ENCODE results near the gene MC1R.

Gene MC1R

GRCh38 chr16:89938175-89938885 is 19.7 kb downstream of the MC1R start:
- no peak for TF ChIP-seq CTCF (IDR thresholded peaks at IDR 0.05; ENCODE audit: insufficient read depth, low read depth, low read length, missing control alignments)
- H3K4me3 ChIP-seq (ENCODE audit: low read depth, low read length): no peak overlapping the region
- no peak for DNase-seq (ENCODE audit: low read depth)

- peak; percentile 72 for DNase-seq (ENCODE audit: low read depth)
- no peak overlapping the region for H3K4me3 ChIP-seq (ENCODE audit: low read depth, low read length)
- no peak for TF ChIP-seq CTCF (IDR thresholded peaks at IDR 0.05; ENCODE audit: insufficient read depth, low read depth, low read length, missing control alignments)
These were observed 26.1 kb downstream of the MC1R start for GRCh38 chr16:89944773-89945172.

- no peak overlapping the region for H3K4me3 ChIP-seq (ENCODE audit: low read depth, low read length)
- no peak for TF ChIP-seq CTCF (IDR thresholded peaks at IDR 0.05; ENCODE audit: insufficient read depth, low read depth, low read length, missing control alignments)
- DNase-seq (ENCODE audit: low read depth): no peak
These were observed 27.0 kb downstream of the MC1R start for GRCh38 chr16:89945654-89946053.

GRCh38 chr16:89946515-89946914 is 27.9 kb downstream of the MC1R start:
- no peak overlapping the region for H3K4me3 ChIP-seq (ENCODE audit: low read depth, low read length)
- DNase-seq (ENCODE audit: low read depth): no peak
- no peak for TF ChIP-seq CTCF (IDR thresholded peaks at IDR 0.05; ENCODE audit: insufficient read depth, low read depth, low read length, missing control alignments)

DNA sequence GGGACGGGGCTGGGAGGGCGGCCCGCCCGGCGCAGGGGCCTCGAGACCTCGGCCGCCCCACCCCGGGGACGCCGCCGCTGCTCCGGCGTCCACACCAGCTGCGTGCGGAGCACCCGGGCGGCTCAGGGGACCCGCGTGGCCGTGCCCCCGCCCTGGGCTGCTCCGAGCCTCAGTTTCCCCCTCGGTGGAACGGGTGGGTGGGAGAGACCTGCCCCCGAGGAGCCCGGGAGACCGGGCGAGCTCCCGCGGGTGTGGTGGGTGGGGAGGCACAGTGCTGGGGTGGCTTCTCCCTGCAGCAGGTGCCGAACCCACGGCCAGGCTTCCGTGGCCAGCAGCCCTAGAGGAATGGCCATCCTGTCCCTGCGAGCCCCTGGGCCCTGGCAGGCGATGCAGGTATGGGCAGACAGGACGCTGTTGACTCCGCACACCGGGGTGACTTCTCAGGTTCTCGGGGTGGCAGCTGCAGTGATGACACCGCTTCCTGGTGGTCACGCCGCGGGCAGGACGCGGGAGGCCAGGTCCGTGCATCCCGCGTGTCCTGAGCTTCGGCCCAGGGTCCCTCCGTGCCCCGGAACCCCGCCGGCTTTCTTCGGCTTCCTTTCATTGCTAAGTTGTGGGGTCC is 30.6 kb downstream of the MC1R start:
- no peak for TF ChIP-seq CTCF (IDR thresholded peaks at IDR 0.05; ENCODE audit: insufficient read depth, low read depth, low read length, missing control alignments)

DNA sequence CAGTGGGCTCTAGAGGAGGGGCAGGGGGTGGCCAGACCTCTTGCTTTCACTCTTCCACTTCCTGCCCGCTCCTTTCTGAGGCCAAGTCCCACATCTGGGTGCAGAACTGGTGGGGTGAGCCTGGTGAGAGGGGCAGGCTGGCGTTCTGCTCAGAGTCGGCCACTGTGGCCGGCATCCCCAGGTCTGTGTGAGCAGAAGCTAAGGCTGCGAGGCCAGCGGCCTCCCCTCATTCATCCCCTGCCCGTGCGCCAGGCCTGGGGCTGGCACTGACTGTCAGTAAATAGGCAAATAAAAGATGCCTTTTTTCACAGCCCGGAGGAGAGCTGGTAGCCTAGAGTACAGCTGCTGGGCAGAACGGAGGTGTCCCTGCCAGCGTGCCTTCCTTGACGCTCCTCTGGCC is 31.1 kb downstream of the MC1R start:
- DNase-seq (ENCODE audit: low read depth): no peak
- H3K4me3 ChIP-seq (ENCODE audit: low read depth, low read length): peak overlapping the region; percentile 58
- TF ChIP-seq CTCF (IDR thresholded peaks at IDR 0.05; ENCODE audit: insufficient read depth, low read depth, low read length, missing control alignments): no peak

More for the DNA sequence above, 30.6 kb downstream of the MC1R start:
- peak overlapping the region; percentile 58 for H3K4me3 ChIP-seq (ENCODE audit: low read depth, low read length)
- no peak for DNase-seq (ENCODE audit: low read depth)
